Bronchial epithelial cell (primary cell): ENCODE data around the gene MYH6. TPM values are rescaled to one million over a fixed set of nuclear protein-coding genes. Genes with fewer than 3 reads are reported as not detected.
"Not testable (repeated sequence)": the region's sequence is repeated elsewhere in the genome, so short reads cannot be mapped to it uniquely, and the experiment has no call there.

Source experiments
- DNase-seq: peaks from one replicate; pipeline ENCODE4 v3.0.0-alpha.2; 2010; ENCODE audit warnings: low read depth
- FAIRE-seq: peaks from 2 replicates; lab custom pipeline; 2011; peaks lifted over from hg19 to GRCh38; lab: Jason Lieb, UNC
- H3K27me3 ChIP-seq: 2 replicates; pipeline ENCODE4 v1.5.1; 2011; ENCODE audit warnings: low read length; ENCODE audit not compliant: control insufficient read depth, insufficient read depth
- H3K36me3 ChIP-seq: 2 replicates; pipeline ENCODE4 v1.5.1; 2011; ENCODE audit warnings: low read length; ENCODE audit not compliant: control insufficient read depth, insufficient read depth
- H3K4me3 ChIP-seq: 2 replicates; pipeline ENCODE4 v1.5.1; 2011; ENCODE audit warnings: mild to moderate bottlenecking, low read depth, low read length, control low read depth
- total RNA-seq: library from RNA; depleted of rRNA; stranded (reverse); fragments of >200 nt; gene quantifications from 2 replicates; pipeline ENCODE4 v1.2.1, GENCODE V29; 2014
- TF ChIP-seq, protein P1 (sequence below): IDR thresholded peaks from 2 replicates; pipeline ENCODE4 v1.5.1; 2011; ENCODE audit warnings: mild to moderate bottlenecking, moderate library complexity, low read length, control low read depth, inconsistent platforms; ENCODE audit not compliant: insufficient read depth, severe bottlenecking

Gene MYH6
- total RNA-seq, 1 donor from 2014 or later, result not detected

DNA sequence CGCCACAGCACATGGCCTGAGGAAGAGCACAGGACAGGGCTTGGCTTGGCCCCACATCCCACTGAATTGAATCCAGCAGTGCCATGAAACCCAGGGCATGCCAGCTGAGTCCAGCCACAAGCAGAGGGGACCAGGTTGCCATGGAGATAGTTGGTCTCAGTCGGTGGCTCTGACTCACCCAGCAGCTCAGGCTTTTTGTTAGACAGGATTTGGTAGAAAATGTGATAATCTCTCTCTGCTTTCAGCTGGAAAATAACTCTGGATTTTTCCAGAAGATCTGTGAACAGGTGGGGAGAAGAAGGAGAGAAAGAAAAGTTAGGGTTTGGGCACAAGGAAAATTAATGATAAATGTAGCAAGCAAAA, 22.6 kb upstream of the MYH6 start:
- Histone ChIP-seq H3K36me3 (no peaks in the 10 kb centered on the region), H3K27me3 (peaks cover 2% of the 10 kb centered on the region), H3K4me3 (no peak overlapping the region)
- TF ChIP-seq, protein P1, sequence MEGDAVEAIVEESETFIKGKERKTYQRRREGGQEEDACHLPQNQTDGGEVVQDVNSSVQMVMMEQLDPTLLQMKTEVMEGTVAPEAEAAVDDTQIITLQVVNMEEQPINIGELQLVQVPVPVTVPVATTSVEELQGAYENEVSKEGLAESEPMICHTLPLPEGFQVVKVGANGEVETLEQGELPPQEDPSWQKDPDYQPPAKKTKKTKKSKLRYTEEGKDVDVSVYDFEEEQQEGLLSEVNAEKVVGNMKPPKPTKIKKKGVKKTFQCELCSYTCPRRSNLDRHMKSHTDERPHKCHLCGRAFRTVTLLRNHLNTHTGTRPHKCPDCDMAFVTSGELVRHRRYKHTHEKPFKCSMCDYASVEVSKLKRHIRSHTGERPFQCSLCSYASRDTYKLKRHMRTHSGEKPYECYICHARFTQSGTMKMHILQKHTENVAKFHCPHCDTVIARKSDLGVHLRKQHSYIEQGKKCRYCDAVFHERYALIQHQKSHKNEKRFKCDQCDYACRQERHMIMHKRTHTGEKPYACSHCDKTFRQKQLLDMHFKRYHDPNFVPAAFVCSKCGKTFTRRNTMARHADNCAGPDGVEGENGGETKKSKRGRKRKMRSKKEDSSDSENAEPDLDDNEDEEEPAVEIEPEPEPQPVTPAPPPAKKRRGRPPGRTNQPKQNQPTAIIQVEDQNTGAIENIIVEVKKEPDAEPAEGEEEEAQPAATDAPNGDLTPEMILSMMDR, result no peak
- FAIRE-seq, result no peak
- DNase-seq, result no peak

DNA sequence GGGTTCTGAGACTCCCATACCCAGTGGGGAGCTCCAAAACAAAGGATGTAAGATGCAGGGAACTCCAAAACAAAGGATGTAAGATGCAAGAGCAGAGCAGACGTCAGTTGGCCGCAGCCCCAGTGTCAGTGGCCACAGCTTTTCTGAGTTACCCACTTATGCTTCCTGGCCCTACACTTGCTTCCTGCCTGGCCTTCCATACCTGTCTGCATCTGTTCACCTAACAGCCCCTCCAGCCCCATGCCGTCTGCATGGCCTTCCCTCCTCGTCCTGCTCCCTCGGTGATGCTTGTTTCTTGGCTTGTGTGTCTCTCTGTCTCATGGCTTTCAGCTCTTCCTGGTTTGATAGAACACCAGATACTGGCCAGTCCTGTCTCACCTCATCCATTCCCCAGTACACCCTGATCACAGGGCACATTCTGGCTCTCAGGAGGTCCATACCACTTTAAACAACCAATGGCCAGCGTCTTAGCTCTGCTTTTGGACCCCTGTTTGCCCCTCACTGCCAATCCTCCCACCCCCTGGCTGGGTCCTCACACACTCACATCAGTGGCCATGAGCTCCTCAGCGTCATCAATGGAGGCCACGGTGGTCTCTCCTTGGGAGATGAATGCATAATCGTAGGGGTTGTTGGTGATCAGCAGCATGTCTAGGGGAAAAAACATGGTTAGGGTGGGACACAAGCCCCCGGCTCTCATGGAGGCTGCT, 22.1 kb upstream of the MYH6 start:
- DNase-seq (no peak), FAIRE-seq (no peak)

DNA sequence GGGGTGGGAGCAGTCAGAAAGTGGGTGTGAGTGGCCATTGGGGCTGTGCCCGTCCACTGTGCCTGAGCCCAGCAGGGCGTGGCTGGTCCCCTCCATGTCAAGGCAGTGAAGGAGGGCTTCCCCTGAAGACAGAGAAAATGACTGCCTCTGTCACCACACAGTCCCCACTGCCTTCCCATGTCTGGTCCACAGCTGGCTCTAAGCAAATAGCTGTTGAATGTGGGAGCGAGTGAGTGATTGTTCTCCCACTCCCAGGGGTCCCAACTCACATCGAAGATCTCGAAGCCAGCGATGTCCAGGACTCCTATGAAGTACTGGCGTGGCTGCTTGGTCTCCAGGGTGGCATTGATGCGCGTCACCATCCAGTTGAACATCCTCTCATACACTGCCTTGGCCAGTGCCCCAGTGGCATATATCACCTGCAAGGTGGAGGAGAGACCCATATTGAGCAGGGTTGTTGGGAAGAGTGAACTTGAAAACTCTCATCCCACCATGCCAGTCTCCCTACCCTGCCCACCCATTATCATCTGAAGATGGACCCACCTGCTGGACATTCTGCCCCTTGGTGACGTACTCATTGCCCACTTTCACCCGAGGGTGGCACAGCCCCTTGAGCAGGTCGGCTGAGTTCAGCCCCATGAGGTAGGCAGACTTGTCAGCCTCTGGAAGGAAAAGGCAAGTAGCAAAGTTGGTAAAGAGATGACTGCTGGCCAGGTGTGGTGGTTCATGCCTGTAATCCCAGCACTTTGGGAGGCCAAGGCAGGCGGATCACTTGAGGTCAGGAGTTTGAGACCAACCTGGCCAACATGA, 20.8 kb upstream of the MYH6 start:
- Histone ChIP-seq H3K36me3 (no peaks in the 10 kb centered on the region), H3K4me3 (no peak overlapping the region), H3K27me3 (peaks cover 2% of the 10 kb centered on the region)
- DNase-seq (no peak), FAIRE-seq (peak; percentile 84)
- TF ChIP-seq, protein P1, result no peak

More for the DNA sequence above, 22.1 kb upstream of the MYH6 start:
- H3K27me3 ChIP-seq, result peaks cover 2% of the 10 kb centered on the region
- no peaks in the 10 kb centered on the region for H3K36me3 ChIP-seq
- TF ChIP-seq, protein P1, result no peak
- H3K4me3 ChIP-seq, result no peak overlapping the region

DNA sequence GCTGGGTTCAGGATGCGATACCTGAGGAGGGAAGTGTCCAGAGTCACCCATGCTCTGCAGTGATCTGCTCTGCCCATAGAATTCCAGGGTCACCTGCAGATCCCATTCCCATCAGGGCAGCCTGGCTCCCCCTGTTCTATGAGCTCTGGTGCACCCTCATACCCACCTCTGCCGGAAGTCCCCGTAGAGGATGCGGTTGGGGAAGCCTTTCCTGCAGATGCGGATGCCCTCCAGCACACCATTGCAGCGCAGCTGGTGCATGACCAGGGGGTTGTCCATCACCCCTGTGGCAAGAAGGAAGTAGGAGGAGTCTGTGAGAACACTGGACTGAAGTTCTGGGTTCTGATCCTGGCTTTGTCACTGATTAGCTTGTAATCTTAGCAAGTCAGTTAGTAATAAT, 17.7 kb upstream of the MYH6 start:
- H3K4me3 ChIP-seq, H3K36me3 ChIP-seq, FAIRE-seq, DNase-seq, H3K27me3 ChIP-seq: not testable (repeated sequence)

DNA sequence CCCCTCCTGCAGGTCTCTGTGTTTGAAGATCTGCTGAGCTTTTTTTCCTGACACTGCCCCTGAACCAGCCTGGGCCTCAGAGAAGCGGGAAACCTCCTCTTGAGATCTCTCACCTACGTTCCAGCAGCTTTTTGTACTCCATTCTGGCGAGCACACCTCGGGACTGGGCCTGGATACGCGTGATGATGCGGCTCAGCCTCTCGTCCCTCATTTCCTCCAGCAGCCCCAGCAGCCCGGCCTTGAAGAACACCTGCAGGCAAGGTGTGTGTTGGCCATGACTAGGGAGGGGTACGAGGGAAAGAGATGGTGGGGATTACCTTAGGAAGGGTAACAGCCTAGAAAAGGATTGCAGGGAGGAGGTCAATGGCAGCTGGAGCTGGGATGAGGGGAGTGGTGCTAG, 17.1 kb upstream of the MYH6 start:
- H3K36me3 ChIP-seq, result no peaks in the 10 kb centered on the region
- no peak overlapping the region for H3K4me3 ChIP-seq
- peaks cover 3% of the 10 kb centered on the region for H3K27me3 ChIP-seq
- no peak for FAIRE-seq
- TF ChIP-seq, protein P1, result no peak
- DNase-seq, result no peak

DNA sequence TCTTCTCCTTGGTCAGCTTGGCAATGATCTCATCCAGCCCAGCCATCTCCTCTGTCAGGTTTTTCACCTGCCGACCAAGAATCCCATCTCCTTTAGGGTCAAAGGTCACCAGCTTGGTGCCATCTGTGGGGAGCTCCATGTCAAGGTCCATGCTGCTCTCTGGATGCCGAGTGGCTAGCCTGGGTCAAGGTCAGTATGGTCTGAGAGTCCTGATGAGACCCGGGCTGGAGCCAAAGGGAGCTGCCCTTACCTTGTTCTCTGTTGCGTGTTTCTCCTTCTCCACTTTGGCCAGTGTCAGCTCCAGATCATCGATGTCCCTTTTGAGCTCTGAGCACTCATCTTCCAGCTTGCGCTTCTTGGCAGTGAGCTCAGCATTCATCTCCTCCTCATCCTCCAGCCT, 15.6 kb upstream of the MYH6 start:
- Histone ChIP-seq H3K27me3 (peaks cover 6% of the 10 kb centered on the region), H3K4me3 (no peak overlapping the region), H3K36me3 (no peaks in the 10 kb centered on the region)
- no peak for FAIRE-seq
- TF ChIP-seq, protein P1, result no peak
- DNase-seq, result no peak
